Measurements from ENCODE around the gene HOXA7. TPM values are rescaled to one million over a fixed set of nuclear protein-coding genes. Genes with fewer than 3 reads are reported as not detected.

Gene HOXA7
- total RNA-seq, 2 donors from 2014 or later, result 0.26 to 0.66 TPM

GRCh38 chr7:27132214-27132613 lies 24.3 kb downstream of the HOXA7 start:
- 37 to 40% methylated on average over 2 of the region's 2 CpGs for WGBS, 2 donors
- H3K4me1 ChIP-seq, result peaks cover 10% of the 10 kb centered on the region
- DNase-seq (no peak), ATAC-seq (no peak)
- H3K4me3 ChIP-seq, result no peak overlapping the region
- H3K27ac ChIP-seq, result no peak overlapping the region
- H3K36me3 ChIP-seq (replicated peaks in 1 of 2; ENCODE audit: insufficient read depth in 1 of 2, low read depth in 2 of 2), result no peaks in the 10 kb centered on the region
- H3K27me3 ChIP-seq, result peaks cover 0 to 26% of the 10 kb centered on the region in 2 donors
- intact Hi-C loops (cut with DNase I), result no loop called here
- TF ChIP-seq, protein P1, sequence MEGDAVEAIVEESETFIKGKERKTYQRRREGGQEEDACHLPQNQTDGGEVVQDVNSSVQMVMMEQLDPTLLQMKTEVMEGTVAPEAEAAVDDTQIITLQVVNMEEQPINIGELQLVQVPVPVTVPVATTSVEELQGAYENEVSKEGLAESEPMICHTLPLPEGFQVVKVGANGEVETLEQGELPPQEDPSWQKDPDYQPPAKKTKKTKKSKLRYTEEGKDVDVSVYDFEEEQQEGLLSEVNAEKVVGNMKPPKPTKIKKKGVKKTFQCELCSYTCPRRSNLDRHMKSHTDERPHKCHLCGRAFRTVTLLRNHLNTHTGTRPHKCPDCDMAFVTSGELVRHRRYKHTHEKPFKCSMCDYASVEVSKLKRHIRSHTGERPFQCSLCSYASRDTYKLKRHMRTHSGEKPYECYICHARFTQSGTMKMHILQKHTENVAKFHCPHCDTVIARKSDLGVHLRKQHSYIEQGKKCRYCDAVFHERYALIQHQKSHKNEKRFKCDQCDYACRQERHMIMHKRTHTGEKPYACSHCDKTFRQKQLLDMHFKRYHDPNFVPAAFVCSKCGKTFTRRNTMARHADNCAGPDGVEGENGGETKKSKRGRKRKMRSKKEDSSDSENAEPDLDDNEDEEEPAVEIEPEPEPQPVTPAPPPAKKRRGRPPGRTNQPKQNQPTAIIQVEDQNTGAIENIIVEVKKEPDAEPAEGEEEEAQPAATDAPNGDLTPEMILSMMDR (IDR thresholded peaks at IDR 0.05), result no peak
- no peak for TF ChIP-seq POLR2A (IDR thresholded peaks at IDR 0.05)
- no peaks in the 10 kb centered on the region for H3K9me3 ChIP-seq

DNA sequence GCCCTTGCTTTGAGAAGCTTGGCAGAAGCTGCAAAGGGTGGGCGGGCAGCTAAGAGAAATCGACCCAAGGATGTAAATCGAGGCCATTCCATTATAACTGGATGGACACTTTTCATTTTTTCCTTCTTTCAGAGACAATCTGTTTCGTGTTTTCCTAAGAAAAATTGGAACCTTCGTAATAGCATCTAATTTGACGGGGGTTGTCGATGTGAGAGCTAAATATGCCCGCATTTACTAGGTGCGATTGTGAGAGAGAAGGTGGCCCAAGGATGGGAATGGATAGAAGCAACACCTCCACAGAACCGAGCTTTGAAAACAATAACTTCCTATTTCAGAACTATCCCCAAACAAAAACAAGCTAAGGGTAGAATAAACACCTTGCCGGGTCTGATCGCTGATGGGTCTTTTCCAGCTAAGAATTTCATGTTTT lies 25.1 kb downstream of the HOXA7 start:
- H3K27me3 ChIP-seq, result peaks cover 0 to 20% of the 10 kb centered on the region in 2 donors
- H3K4me3 ChIP-seq, result no peak overlapping the region
- no peak for ATAC-seq
- WGBS, 2 donors, result 16 to 23% methylated on average over 12 of the region's 12 CpGs
- H3K36me3 ChIP-seq (replicated peaks in 1 of 2; ENCODE audit: insufficient read depth in 1 of 2, low read depth in 2 of 2), result no peaks in the 10 kb centered on the region
- H3K9me3 ChIP-seq, result no peaks in the 10 kb centered on the region
- H3K4me1 ChIP-seq, result peaks cover 10% of the 10 kb centered on the region
- intact Hi-C loops (cut with DNase I), result no loop called here
- no peak for TF ChIP-seq POLR2A (IDR thresholded peaks at IDR 0.05)
- TF ChIP-seq, protein P1 (IDR thresholded peaks at IDR 0.05), result no peak
- DNase-seq, result no peak
- H3K27ac ChIP-seq, result peak overlapping the region in 1 of 4 donors; percentile 61

GRCh38 chr7:27130540-27131389 lies 25.7 kb downstream of the HOXA7 start, which contains the start of gene HOXA4:
HOXA4 (minus strand) TSS chr7:27130757; CDS start chr7:27130733, 24 bp downstream.
- ATAC-seq, result peak; percentile 78
- Histone ChIP-seq H3K4me3 (no peak within 1 kb of the TSS), H3K36me3 (replicated peaks in 1 of 2; ENCODE audit: insufficient read depth in 1 of 2, low read depth in 2 of 2) (no peaks in the 10 kb centered on the region), H3K9me3 (no peaks in the 10 kb centered on the region), H3K27ac (peak within 1 kb of the TSS in 2 of 4 donors; percentile 61 to 69), H3K4me1 (peaks cover 10% of the 10 kb centered on the region), H3K27me3 (peaks cover 0 to 24% of the 10 kb centered on the region in 2 donors)
- TF ChIP-seq POLR2A (IDR thresholded peaks at IDR 0.05), result peak in 2 of 3 donors; percentile 34 to 37
- TF ChIP-seq, protein P1 (IDR thresholded peaks at IDR 0.05), result no peak
- intact Hi-C loops (cut with DNase I), result no loop called here
- DNase-seq, result peak; percentile 55 to 64 (median 61)
- 10 to 15% methylated on average over 36 to 63 of the region's 67 CpGs for WGBS, 2 donors

DNA sequence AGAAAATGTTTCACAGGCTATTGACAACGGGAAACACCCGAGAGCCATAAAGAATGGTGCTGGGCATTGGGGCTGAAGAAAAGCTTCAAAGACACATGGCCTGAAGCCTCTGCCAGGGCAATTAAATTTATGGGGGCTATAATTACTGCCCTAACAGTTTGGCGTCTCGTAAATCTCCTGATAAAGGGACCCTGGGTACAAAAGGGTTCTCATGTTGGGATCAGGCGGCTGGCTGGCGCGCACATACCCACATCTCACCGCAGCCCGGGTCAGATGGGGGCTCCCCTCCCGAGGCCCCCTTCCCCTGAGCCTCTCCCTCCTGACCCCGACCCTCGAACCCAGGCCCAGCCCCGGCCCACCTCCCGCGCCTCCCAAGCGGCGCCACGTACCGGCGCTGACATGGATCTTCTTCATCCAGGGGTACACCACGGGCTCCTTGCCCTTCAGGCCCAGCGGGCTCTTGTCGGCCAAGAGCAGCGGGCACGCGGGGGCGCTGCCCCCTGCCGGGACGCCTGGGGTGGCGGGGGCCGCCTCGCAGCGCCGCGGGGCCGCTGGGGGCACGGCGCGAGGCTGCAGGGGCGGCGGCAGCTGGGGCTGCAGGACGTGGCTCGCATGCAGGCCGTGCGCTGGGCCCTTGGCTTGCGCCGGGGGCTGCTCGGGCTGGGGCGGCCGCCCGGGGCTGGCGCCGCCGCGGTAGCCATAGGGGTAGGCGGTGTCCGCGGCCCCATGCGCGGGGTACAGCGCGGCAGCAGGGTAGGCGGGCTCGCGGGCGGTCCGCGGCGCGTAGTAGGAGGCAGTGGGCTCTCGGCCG lies 26.5 kb downstream of the HOXA7 start:
- H3K27me3 ChIP-seq, result peaks cover 0 to 28% of the 10 kb centered on the region in 2 donors
- WGBS, 2 donors, result 9 to 15% methylated on average over 18 to 44 of the region's 72 CpGs
- TF ChIP-seq, protein P1 (IDR thresholded peaks at IDR 0.05), result no peak
- TF ChIP-seq POLR2A (IDR thresholded peaks at IDR 0.05), result no peak
- H3K4me1 ChIP-seq, result peaks cover 10% of the 10 kb centered on the region
- no peak overlapping the region for H3K4me3 ChIP-seq
- no peaks in the 10 kb centered on the region for H3K9me3 ChIP-seq
- peak overlapping the region in 2 of 4 donors; percentile 48 to 56 for H3K27ac ChIP-seq
- ATAC-seq, result peak; percentile 38
- H3K36me3 ChIP-seq (replicated peaks in 1 of 2; ENCODE audit: insufficient read depth in 1 of 2, low read depth in 2 of 2), result no peaks in the 10 kb centered on the region
- DNase-seq, result no peak
- intact Hi-C loops (cut with DNase I), result no loop called here
